ENCODE data around the gene DHDH.
"Not testable (repeated sequence)": the region's sequence is repeated elsewhere in the genome, so short reads cannot be mapped to it uniquely, and the experiment has no call there.

The DHDH gene

GRCh38 chr19:48927692-48928091, 5.8 kb upstream of the DHDH start:
- H3K9ac ChIP-seq (ENCODE audit: low read length in 2 of 2): not testable (repeated sequence)

GRCh38 chr19:48928164-48929025, 5.1 kb upstream of the DHDH start:
- no peak overlapping the region for H3K9ac ChIP-seq (ENCODE audit: low read length in 2 of 2)
- H3K4me1 ChIP-seq (ENCODE audit: control insufficient read depth, insufficient read depth, low read length): peaks cover 7% of the 10 kb centered on the region
- H3K27me3 ChIP-seq (ENCODE audit: control insufficient read depth in 1 of 2, insufficient read depth in 2 of 2, low read length in 2 of 2): peaks cover 3% of the 10 kb centered on the region in 2 donors
- H3K4me3 ChIP-seq (ENCODE audit: low read length in 2 of 2): no peak overlapping the region
- no peaks in the 10 kb centered on the region for H3K36me3 ChIP-seq (ENCODE audit: control insufficient read depth in 2 of 2, insufficient read depth in 2 of 2, low read length in 2 of 2)
- no peak overlapping the region for H3K27ac ChIP-seq (ENCODE audit: low read length)
- no peaks in the 10 kb centered on the region for H3K9me3 ChIP-seq (ENCODE audit: control insufficient read depth in 2 of 2, low read length in 2 of 2)

More at GRCh38 chr19:48927692-48928091, 5.8 kb upstream of the DHDH start:
- H3K4me3 ChIP-seq (ENCODE audit: low read length in 2 of 2); H3K27me3 ChIP-seq (ENCODE audit: control insufficient read depth in 1 of 2, insufficient read depth in 2 of 2, low read length in 2 of 2); H3K9me3 ChIP-seq (ENCODE audit: control insufficient read depth in 2 of 2, low read length in 2 of 2); H3K27ac ChIP-seq (ENCODE audit: low read length); H3K4me1 ChIP-seq (ENCODE audit: control insufficient read depth, insufficient read depth, low read length); H3K36me3 ChIP-seq (ENCODE audit: control insufficient read depth in 2 of 2, insufficient read depth in 2 of 2, low read length in 2 of 2): not testable (repeated sequence)

- Histone ChIP-seq H3K4me1 (ENCODE audit: control insufficient read depth, insufficient read depth, low read length) (peaks cover 7% of the 10 kb centered on the region), H3K4me3 (ENCODE audit: low read length in 2 of 2) (no peak overlapping the region), H3K27me3 (ENCODE audit: control insufficient read depth in 1 of 2, insufficient read depth in 2 of 2, low read length in 2 of 2) (peaks cover 3% of the 10 kb centered on the region in 2 donors), H3K9me3 (ENCODE audit: control insufficient read depth in 2 of 2, low read length in 2 of 2) (no peaks in the 10 kb centered on the region), H3K36me3 (ENCODE audit: control insufficient read depth in 2 of 2, insufficient read depth in 2 of 2, low read length in 2 of 2) (no peaks in the 10 kb centered on the region), H3K9ac (ENCODE audit: low read length in 2 of 2) (no peak overlapping the region), H3K27ac (ENCODE audit: low read length) (no peak overlapping the region)
These were observed 1.3 kb downstream of the DHDH start for GRCh38 chr19:48934837-48935236.

GRCh38 chr19:48935864-48936263, 2.4 kb downstream of the DHDH start:
- H3K27me3 ChIP-seq (ENCODE audit: control insufficient read depth in 1 of 2, insufficient read depth in 2 of 2, low read length in 2 of 2): peaks cover 3% of the 10 kb centered on the region in 2 donors
- no peak overlapping the region for H3K9ac ChIP-seq (ENCODE audit: low read length in 2 of 2)
- no peaks in the 10 kb centered on the region for H3K36me3 ChIP-seq (ENCODE audit: control insufficient read depth in 2 of 2, insufficient read depth in 2 of 2, low read length in 2 of 2)
- peaks cover 7% of the 10 kb centered on the region for H3K4me1 ChIP-seq (ENCODE audit: control insufficient read depth, insufficient read depth, low read length)
- H3K4me3 ChIP-seq (ENCODE audit: low read length in 2 of 2): no peak overlapping the region
- H3K9me3 ChIP-seq (ENCODE audit: control insufficient read depth in 2 of 2, low read length in 2 of 2): peaks cover 0 to under 1% of the 10 kb centered on the region in 2 donors
- H3K27ac ChIP-seq (ENCODE audit: low read length): no peak overlapping the region

- Histone ChIP-seq H3K36me3 (ENCODE audit: control insufficient read depth in 2 of 2, insufficient read depth in 2 of 2, low read length in 2 of 2) (no peaks in the 10 kb centered on the region), H3K27me3 (ENCODE audit: control insufficient read depth in 1 of 2, insufficient read depth in 2 of 2, low read length in 2 of 2) (peaks cover 0 to 1% of the 10 kb centered on the region in 2 donors), H3K9me3 (ENCODE audit: control insufficient read depth in 2 of 2, low read length in 2 of 2) (peaks cover 0 to 5% of the 10 kb centered on the region in 2 donors), H3K4me3 (ENCODE audit: low read length in 2 of 2) (no peak overlapping the region), H3K4me1 (ENCODE audit: control insufficient read depth, insufficient read depth, low read length) (peaks cover 4% of the 10 kb centered on the region), H3K9ac (ENCODE audit: low read length in 2 of 2) (no peak overlapping the region), H3K27ac (ENCODE audit: low read length) (no peak overlapping the region)
These were observed 4.8 kb downstream of the DHDH start for GRCh38 chr19:48938256-48938655.

GRCh38 chr19:48940902-48941301, 7.4 kb downstream of the DHDH start:
- peaks cover 0 to 5% of the 10 kb centered on the region in 2 donors for H3K9me3 ChIP-seq (ENCODE audit: control insufficient read depth in 2 of 2, low read length in 2 of 2)
- no peak overlapping the region for H3K27ac ChIP-seq (ENCODE audit: low read length)
- peaks cover 3% of the 10 kb centered on the region for H3K4me1 ChIP-seq (ENCODE audit: control insufficient read depth, insufficient read depth, low read length)
- no peak overlapping the region for H3K9ac ChIP-seq (ENCODE audit: low read length in 2 of 2)
- no peaks in the 10 kb centered on the region for H3K36me3 ChIP-seq (ENCODE audit: control insufficient read depth in 2 of 2, insufficient read depth in 2 of 2, low read length in 2 of 2)
- no peaks in the 10 kb centered on the region for H3K27me3 ChIP-seq (ENCODE audit: control insufficient read depth in 1 of 2, insufficient read depth in 2 of 2, low read length in 2 of 2)
- no peak overlapping the region for H3K4me3 ChIP-seq (ENCODE audit: low read length in 2 of 2)

GRCh38 chr19:48943081-48943480, 9.6 kb downstream of the DHDH start:
- no peak overlapping the region for H3K4me3 ChIP-seq (ENCODE audit: low read length in 2 of 2)

GRCh38 chr19:48945415-48945814, 11.9 kb downstream of the DHDH start:
- Histone ChIP-seq H3K9me3 (ENCODE audit: control insufficient read depth in 2 of 2, low read length in 2 of 2) (peaks cover 0 to 5% of the 10 kb centered on the region in 2 donors), H3K9ac (ENCODE audit: low read length in 2 of 2) (no peak overlapping the region), H3K27me3 (ENCODE audit: control insufficient read depth in 1 of 2, insufficient read depth in 2 of 2, low read length in 2 of 2) (no peaks in the 10 kb centered on the region), H3K4me1 (ENCODE audit: control insufficient read depth, insufficient read depth, low read length) (no peaks in the 10 kb centered on the region), H3K4me3 (ENCODE audit: low read length in 2 of 2) (no peak overlapping the region), H3K36me3 (ENCODE audit: control insufficient read depth in 2 of 2, insufficient read depth in 2 of 2, low read length in 2 of 2) (no peaks in the 10 kb centered on the region), H3K27ac (ENCODE audit: low read length) (no peak overlapping the region)

More at GRCh38 chr19:48943081-48943480, 9.6 kb downstream of the DHDH start:
- Histone ChIP-seq H3K27ac (ENCODE audit: low read length) (no peak overlapping the region), H3K9ac (ENCODE audit: low read length in 2 of 2) (no peak overlapping the region), H3K4me1 (ENCODE audit: control insufficient read depth, insufficient read depth, low read length) (no peaks in the 10 kb centered on the region), H3K27me3 (ENCODE audit: control insufficient read depth in 1 of 2, insufficient read depth in 2 of 2, low read length in 2 of 2) (no peaks in the 10 kb centered on the region), H3K36me3 (ENCODE audit: control insufficient read depth in 2 of 2, insufficient read depth in 2 of 2, low read length in 2 of 2) (no peaks in the 10 kb centered on the region), H3K9me3 (ENCODE audit: control insufficient read depth in 2 of 2, low read length in 2 of 2) (peaks cover 0 to 5% of the 10 kb centered on the region in 2 donors)

GRCh38 chr19:48945817-48946216, 12.3 kb downstream of the DHDH start:
- Histone ChIP-seq H3K9me3 (ENCODE audit: control insufficient read depth in 2 of 2, low read length in 2 of 2) (peaks cover 0 to 4% of the 10 kb centered on the region in 2 donors), H3K27me3 (ENCODE audit: control insufficient read depth in 1 of 2, insufficient read depth in 2 of 2, low read length in 2 of 2) (no peaks in the 10 kb centered on the region), H3K9ac (ENCODE audit: low read length in 2 of 2) (no peak overlapping the region), H3K36me3 (ENCODE audit: control insufficient read depth in 2 of 2, insufficient read depth in 2 of 2, low read length in 2 of 2) (no peaks in the 10 kb centered on the region), H3K4me1 (ENCODE audit: control insufficient read depth, insufficient read depth, low read length) (no peaks in the 10 kb centered on the region), H3K4me3 (ENCODE audit: low read length in 2 of 2) (no peak overlapping the region), H3K27ac (ENCODE audit: low read length) (no peak overlapping the region)

GRCh38 chr19:48946463-48947257, 13.2 kb downstream of the DHDH start:
- Histone ChIP-seq H3K9ac (ENCODE audit: low read length in 2 of 2) (no peak overlapping the region), H3K4me3 (ENCODE audit: low read length in 2 of 2) (no peak overlapping the region), H3K27ac (ENCODE audit: low read length) (no peak overlapping the region), H3K4me1 (ENCODE audit: control insufficient read depth, insufficient read depth, low read length) (no peaks in the 10 kb centered on the region), H3K27me3 (ENCODE audit: control insufficient read depth in 1 of 2, insufficient read depth in 2 of 2, low read length in 2 of 2) (no peaks in the 10 kb centered on the region), H3K9me3 (ENCODE audit: control insufficient read depth in 2 of 2, low read length in 2 of 2) (no peaks in the 10 kb centered on the region), H3K36me3 (ENCODE audit: control insufficient read depth in 2 of 2, insufficient read depth in 2 of 2, low read length in 2 of 2) (no peaks in the 10 kb centered on the region)

GRCh38 chr19:48947258-48947542, 13.7 kb downstream of the DHDH start:
- H3K27me3 ChIP-seq (ENCODE audit: control insufficient read depth in 1 of 2, insufficient read depth in 2 of 2, low read length in 2 of 2): no peaks in the 10 kb centered on the region
- H3K9me3 ChIP-seq (ENCODE audit: control insufficient read depth in 2 of 2, low read length in 2 of 2): no peaks in the 10 kb centered on the region
- H3K4me3 ChIP-seq (ENCODE audit: low read length in 2 of 2): no peak overlapping the region
- no peaks in the 10 kb centered on the region for H3K36me3 ChIP-seq (ENCODE audit: control insufficient read depth in 2 of 2, insufficient read depth in 2 of 2, low read length in 2 of 2)
- H3K9ac ChIP-seq (ENCODE audit: low read length in 2 of 2): no peak overlapping the region
- H3K4me1 ChIP-seq (ENCODE audit: control insufficient read depth, insufficient read depth, low read length): no peaks in the 10 kb centered on the region
- H3K27ac ChIP-seq (ENCODE audit: low read length): no peak overlapping the region
